Measurements from ENCODE around the gene EVX2. TPM values are rescaled to one million over a fixed set of nuclear protein-coding genes. Genes with fewer than 3 reads are reported as not detected.

EVX2 gene
- total RNA-seq, 1 donor from 2014 or later: not detected

- DNase-seq (ENCODE audit: low spot score): no peak
These were observed 38.4 kb upstream of the EVX2 start for GRCh38 chr2:176122052-176122682.

DNA sequence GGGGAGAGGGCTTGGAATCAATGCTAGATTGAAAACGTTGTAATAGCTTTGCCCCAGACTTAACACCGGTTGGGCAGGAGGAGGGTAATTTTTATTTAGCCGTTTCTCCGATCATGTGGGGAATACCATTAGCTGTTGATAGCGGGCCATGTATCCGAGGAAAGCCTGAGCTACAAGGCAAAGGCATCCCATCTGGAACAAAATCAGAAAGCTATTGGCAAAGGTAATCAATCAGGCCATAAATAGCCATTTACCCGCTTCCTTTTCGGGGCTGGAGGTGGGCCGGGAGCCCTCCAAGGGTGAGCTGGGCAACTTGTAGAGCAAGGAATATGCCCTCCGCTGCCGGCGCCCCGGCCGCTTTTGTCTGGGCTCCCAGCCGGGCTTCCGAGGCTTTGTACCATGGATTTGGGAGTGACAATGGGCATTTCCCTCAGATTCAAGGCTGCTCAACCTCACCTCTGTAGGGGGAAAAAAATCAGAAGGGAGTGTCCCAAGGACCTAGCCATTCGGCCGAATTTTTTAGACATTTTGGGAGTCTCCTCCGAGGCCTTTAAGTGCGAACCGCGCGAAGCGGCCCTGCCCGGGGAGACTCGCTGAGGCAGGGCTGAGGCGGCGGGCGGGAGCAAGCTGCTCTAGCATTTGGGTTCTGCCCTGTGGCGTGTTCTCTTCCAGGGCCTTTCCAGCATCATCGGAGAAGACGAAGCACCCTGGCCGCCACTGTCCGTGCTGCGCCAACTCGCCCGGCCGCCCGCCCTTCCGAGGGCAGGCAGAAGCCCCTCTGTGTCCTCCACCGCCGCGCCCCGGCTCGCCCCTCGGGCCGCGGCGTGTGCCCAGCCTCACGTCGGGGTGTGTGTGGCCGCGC lies 37.7 kb upstream of the EVX2 start:
- DNase-seq (ENCODE audit: low spot score): no peak

DNA sequence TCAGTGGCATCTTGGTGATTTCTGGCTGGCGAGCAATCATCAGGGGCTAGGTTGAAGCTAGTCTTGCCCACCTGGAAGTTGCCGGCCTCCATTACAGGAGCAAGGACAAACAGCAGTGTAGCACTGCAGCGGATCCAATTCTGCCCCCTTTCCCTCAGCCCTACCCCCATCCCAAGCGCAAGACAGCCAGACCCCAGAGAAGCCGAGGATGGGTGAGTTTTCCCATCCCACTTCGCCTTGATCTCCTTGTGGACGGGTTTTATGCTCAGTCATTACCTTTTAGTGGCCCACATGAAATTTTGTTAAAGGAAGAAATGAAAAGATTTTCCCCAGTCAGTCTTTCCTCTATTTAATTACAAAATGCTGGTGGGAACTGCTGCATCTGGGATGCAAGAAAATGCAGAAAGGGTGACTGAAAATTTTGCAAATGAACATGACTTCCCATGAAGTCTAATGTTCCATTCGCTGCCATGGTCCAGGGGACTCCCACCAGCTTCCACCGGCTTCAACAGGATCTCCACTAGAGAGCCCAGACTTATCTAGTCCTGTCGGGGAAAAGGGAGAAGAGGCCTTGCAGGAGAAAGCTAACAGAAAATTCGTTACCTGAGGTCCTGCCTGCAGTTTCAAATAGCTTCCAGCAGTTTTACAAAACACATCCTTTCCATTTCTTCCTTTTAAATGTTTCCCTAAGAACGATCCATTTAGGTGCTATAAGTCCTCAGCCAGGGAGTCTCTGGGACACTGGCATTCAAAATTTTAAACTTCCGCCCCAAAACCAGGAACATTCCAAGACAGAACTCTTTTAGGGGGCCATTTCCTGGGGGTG lies 36.8 kb upstream of the EVX2 start:
- no peak for DNase-seq (ENCODE audit: low spot score)

- DNase-seq (ENCODE audit: low spot score): no peak
These were observed 35.0 kb upstream of the EVX2 start for GRCh38 chr2:176118601-176119339.

GRCh38 chr2:176117823-176118371 lies 34.1 kb upstream of the EVX2 start:
- no peak for DNase-seq (ENCODE audit: low spot score)

DNA sequence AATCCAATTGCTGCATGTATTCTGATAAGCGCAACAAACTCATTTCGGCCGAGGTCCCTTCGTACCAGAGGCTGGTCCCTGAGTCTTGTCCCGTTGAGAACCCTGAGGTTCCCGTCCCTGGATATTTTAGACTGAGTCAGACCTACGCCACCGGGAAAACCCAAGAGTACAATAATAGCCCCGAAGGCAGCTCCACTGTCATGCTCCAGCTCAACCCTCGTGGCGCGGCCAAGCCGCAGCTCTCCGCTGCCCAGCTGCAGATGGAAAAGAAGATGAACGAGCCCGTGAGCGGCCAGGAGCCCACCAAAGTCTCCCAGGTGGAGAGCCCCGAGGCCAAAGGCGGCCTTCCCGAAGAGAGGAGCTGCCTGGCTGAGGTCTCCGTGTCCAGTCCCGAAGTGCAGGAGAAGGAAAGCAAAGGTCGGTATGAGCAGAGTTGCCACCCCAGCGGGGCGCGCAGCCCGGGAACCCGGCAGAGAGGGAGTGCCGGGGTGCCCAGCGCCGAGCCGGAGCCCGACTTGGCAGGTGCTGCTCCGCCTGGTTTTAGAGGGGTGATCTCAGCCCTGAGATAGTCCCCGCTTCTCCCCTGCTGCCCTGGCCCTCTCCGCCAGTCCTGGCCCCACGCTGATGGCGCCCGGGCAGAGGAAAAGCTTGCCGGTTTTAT lies 33.5 kb upstream of the EVX2 start:
- DNase-seq (ENCODE audit: low spot score): no peak

- DNase-seq (ENCODE audit: low spot score): no peak
These were observed 32.4 kb upstream of the EVX2 start, which contains the start of gene HOXD10 for GRCh38 chr2:176115883-176116813. Gene HOXD10, plus strand, starts transcription at chr2:176116778. Its CDS starts 56 bp downstream, at chr2:176116834.

DNA sequence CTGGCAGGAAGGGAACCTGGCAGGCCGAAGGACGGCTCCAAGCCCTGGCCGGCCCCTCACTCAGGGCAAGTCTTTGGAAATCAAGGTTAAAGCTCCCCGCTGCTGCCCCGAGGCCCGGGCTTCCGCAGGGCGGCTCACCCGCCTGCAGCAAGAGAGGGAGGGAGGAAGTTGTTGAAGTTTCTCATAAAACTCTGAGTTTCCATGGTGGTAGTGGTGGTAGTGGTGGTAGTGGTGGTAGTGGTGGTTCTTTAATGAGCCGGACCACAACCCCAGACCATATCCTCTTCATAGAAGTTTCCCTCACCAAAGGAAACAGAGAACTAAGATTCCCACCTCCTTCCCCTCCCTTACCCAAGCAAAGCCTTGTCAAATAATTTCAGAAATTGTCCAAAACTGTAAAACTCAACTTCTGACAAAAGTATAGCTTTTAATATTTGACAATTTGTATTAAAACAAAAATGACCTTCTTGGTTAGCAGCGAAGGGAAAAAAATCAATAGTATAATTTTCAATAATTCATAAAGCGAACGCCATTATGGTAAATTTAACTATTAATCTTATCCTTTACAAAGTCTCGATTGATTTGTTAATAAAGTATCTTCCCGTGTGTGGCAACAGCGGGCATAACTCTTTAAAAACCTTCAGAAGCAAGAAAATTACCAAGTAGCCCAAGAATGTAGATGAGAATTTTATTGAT lies 31.3 kb upstream of the EVX2 start:
- no peak for DNase-seq (ENCODE audit: low spot score)

GRCh38 chr2:176114120-176114929 lies 30.6 kb upstream of the EVX2 start:
- DNase-seq (ENCODE audit: low spot score): no peak

DNA sequence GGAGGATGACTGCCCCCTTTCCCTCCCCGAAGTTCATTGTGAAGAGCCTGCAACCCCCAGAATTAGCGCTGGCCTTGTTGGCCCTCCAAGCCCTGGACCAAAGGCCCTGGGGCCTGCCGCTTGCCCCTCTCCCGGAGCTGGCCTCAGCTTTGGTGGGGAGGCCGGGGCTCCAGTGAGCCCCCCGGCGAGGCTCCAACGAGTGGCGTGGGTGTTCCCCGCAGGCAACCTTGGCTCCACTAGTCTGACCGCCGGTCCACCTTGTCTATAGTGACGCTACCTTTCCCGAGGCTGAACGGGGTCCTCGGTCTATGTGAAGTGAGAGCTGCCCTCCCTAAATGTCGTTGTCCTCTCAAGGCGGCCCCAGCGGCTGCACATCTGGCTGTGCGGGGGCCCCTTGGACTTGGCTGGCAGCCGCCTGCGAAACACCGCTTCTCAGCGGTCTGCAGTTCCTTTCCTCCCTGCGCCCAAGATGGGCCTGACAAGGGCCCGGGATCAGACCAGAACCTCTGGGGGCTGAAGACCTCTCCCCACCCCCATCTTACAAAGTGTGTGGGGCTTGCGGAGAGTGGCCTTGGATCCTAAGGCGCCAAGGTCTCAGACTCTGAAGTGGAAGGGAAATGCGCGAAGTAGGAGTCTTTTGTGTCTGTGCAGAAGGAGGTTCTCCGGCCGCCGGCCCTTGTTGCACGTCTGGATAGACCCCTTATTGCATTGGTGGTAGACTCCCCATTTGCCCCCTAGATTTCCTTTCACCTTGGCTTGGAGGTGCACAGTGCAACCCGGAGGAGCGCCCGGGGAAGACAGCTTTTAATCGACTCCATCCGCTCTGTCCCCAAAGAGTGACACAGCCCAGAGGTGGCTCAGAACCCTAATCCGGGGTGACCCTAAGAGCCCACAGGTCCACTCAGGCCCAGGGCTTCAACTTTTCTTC lies 28.9 kb upstream of the EVX2 start:
- no peak for DNase-seq (ENCODE audit: low spot score)

GRCh38 chr2:176111846-176112374 lies 28.1 kb upstream of the EVX2 start:
- DNase-seq (ENCODE audit: low spot score): no peak

GRCh38 chr2:176111309-176111663 lies 27.5 kb upstream of the EVX2 start:
- no peak for DNase-seq (ENCODE audit: low spot score)

DNA sequence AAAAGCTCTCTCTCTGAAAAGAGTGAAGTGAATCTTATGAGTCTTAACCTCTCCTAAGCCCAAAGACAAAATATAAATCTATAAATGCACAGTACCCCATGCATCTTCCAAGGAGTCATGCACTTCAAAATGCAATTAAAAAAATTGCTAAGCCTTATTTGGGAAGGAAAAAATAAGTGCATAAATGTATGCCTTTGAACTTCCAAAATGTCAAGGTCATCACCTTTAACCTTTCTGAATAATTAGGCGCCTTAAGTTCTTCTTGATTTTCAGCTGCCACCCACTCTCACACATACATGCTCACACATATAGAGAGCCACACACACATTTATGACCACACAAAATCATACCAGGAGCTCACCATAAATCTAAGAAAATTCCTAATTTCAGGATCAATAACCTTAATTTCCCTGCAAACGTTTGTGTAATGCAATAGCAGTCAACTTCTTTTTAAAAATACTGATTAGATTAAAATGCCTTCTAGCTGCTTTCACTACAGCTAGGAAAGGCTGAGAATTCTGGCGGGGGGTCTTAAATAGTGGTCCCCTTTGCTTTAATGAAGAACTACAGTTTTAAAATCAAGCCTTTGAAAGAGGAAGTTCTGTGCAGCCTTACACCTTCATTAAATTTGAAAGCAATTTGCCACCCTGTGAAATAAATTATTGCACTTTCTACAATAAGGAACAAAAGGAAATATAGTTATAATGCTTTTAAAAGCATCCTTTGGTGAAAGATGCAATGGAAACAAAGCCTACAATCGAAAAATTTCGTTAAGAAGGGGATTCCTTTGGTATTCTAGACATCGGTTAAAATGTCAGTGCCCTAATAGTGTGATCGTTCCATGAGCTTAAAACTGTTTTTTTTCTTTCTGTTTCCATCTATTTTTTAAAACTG lies 26.9 kb upstream of the EVX2 start:
- DNase-seq (ENCODE audit: low spot score): no peak

- DNase-seq (ENCODE audit: low spot score): no peak
These were observed 26.2 kb upstream of the EVX2 start for GRCh38 chr2:176109946-176110345.

- DNase-seq (ENCODE audit: low spot score): no peak
These were observed 25.6 kb upstream of the EVX2 start for GRCh38 chr2:176109192-176109901.
